NCI-H2029 treated with DMSO at 0.1 percent for 48 hours (cell line): ENCODE measurements around the gene SMIM26.
A peak's percentile ranks its signal among the peaks of the same experiment; 100 is the strongest.

Experiments used
- DNase-seq: peaks from one replicate; lab custom pipeline; 2025; lab: John Stamatoyannopoulos, UW

SMIM26 gene

DNA sequence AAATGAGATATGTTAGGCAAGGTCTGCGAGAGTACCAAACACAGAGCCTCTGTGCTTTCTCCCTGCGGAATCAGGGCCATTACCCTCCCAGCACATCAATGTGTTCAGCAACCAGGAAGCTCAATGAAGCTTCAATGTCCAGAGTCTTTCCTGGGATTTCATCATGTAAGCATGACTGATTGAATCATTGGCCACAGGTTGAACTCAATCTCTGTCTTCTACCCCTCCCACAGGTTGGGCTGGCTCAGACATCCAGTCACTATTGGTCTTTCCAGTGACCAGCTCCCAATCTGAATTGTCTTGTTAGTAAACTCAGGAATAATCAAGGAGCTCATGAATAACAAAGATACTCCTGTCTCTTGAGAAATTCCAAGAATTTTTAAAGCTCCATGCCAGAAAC is 17.9 kb downstream of the SMIM26 start:
- DNase-seq: no peak

DNA sequence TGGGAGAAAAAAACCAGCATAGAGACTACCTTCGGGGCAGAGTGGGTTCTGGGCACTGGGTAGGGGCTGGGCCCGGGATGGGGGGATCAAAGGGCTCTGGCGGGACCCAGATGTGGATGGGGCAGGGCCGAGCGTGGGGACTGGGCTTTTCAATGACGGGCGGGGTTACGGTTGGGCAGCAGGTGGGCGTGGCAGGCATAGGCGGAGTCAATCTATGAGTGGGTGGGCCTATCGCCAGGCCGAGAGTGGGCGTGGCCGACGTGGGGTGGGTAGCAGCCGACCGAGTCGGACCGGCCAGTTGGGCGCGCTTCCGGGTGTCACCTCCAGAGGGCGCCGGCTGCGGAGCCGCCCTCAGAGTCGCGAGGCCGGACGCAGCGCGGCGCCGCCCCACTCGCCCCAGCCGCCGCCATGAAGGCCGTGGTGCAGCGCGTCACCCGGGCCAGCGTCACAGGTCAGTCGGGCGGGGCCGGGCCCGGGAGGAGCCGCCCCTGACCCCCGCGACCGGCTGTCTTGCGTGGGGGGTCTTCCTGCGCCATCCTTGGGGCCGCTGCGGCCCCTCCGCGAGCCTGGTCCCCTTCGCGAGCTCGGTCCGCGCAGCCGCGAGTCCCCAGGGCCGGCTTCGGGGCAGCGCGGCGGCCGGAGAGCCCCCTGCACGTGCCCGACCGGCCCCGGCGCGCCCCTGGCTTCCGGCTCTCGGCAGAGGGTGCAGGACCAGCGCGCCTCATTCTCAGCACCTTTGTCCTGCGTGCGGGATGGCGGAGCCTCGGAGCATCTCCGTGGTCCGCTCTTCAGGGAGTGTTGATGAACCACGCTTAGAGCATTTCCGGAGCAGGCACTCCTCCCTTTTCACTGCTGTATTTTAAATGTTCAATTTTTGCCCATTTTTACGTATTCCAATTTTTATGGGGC is 20.7 kb downstream of the SMIM26 start, which contains the start of gene DTD1:
DTD1 (plus strand) TSS at position 390 of the 909 bp plus-strand sequence; CDS start at position 409, 19 bp downstream.
- DNase-seq: peak; percentile 49

DNA sequence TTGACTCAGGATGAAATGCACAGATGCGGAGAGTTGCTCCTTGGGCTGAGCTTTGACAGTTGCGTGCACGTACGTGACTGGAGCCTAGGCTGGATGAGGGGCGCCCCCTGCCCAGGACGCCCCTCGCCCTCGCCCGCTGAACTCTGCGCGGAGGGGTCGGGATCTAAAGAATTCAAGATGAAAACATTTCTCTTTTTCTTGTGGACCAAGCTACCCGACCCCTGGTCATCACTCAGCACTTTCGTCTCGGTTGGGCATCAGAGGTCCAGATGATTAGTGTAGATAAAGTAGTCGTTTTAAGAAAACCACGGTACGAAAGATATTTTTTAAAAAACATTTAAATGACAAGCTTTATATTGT is 21.3 kb downstream of the SMIM26 start:
- no peak for DNase-seq

DNA sequence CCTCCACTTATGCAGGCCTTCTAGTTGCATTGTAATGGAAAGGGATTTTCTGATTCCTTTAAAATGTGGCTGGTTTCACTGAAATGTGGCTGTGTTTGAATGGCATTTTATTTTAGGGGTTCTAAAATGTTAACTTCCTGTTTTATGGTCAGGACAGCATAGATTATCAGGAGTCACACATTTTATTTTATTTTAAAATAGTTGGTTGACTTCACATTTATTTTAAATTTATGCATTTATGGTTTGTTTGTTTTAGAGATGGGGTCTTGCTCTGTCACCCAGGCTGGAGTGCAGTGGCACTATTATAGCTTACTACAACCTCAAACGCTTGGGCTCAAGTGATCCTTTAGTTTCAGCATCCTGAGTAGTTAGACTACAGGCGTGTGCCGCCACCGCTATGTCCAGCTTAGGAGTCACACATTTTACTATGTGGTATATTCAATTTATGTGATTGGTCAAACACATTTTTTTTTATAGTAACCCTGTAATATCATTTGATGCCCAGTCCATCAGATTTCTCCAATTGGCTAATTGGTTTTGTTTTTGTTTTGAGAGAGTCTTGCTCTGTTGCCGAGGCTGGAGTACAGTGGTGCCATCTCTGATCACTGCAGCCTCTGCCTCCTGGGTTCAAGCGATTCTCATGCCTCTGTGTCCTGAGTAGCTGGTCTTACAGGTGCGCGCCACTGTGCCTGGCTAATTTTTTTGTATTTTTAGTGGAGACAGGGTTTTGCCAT is 22.9 kb downstream of the SMIM26 start:
- no peak for DNase-seq

DNA sequence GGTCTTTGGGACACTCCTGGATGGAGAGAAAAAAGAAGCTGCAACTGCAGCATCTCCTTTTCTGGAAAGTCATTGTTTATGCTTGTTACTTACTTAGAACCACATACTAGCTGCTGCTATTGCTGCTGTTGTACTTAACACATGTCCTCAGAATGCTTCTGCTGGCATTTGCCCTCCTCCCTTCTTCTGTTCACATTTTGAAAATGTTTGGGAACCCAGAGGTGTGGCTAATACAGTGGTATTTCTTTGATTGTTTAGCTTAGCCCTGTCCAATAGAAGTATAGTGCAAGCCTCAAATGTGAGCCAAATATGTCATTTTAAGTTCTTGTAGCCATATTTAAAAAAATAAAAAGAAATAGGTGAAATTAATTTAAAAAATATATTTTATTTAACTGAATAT is 29.0 kb downstream of the SMIM26 start:
- DNase-seq: no peak

DNA sequence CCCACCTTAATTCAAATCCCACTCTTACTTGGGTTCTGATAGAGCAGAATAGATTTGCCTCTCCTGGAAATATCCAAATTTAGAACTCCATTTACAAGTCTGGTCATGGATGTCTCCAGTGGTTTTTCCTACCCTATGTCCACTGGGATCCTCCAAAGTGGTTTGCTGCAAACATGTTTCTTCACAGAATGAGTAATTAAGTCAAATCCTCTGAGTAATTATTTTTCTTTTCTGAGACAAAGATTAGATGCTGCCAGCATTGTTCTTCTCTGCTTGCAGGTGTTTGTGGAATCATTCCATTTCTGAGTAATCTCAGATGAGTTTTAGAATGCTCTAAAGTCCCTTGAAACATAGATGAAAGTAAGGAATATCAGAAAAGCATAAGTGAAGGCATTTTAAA is 42.5 kb downstream of the SMIM26 start:
- DNase-seq: no peak

DNA sequence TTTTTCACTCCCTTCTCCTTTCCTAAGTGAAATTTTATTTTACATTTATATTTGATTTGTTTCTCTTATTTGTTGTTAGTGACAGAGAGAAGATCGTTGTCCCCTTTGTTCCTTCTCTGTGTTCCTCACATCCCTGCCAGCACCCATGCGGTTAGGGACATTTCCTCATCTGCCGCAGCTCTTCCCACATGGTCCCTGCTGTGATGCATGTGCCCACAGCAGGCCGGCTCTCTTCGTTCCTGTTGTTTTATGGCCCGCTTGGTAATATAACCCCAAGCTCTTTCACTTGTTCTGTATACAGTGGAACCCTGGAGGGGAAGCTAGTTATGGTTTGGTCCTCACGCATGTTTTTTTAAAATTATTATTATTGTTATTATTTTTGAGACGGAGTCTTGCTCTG is 44.3 kb downstream of the SMIM26 start:
- DNase-seq: no peak

DNA sequence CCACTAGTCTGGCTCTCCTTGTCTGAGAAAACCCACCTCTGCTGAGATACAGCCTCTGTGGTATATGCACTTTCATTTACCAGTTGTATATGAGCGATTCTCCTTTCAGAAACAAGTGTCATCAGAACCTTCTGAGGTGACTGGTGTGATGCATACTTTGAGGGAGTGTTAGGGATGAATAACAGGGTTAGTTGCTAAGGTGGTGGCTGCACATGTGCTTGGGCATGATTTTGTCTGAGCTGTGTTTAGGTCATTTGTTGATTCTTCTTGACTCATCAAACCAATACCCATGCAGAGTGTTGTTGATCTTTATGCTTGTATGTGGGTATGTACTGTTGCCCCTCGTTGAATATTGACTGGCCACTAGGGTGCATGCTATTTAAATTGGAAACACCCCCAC is 46.3 kb downstream of the SMIM26 start:
- no peak for DNase-seq

DNA sequence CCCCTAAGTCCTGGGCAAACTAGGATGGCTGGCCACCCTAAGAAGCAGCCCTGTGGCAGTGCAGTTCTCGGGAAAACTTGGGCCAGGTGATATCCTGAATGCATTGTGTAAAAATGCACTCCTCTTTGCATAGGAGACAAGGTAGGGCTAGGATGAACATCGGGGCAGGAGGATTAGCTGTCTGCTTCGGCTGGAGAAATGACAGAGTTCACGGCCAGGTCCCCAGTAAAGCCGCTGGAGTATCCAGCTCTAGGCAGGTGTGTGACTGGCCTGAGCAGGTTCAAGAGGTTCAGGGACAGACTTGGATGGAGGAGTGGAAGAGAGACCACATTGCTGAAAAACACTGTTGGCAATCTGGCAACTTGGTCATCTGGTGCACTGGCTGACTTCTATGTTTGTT is 47.0 kb downstream of the SMIM26 start:
- no peak for DNase-seq

DNA sequence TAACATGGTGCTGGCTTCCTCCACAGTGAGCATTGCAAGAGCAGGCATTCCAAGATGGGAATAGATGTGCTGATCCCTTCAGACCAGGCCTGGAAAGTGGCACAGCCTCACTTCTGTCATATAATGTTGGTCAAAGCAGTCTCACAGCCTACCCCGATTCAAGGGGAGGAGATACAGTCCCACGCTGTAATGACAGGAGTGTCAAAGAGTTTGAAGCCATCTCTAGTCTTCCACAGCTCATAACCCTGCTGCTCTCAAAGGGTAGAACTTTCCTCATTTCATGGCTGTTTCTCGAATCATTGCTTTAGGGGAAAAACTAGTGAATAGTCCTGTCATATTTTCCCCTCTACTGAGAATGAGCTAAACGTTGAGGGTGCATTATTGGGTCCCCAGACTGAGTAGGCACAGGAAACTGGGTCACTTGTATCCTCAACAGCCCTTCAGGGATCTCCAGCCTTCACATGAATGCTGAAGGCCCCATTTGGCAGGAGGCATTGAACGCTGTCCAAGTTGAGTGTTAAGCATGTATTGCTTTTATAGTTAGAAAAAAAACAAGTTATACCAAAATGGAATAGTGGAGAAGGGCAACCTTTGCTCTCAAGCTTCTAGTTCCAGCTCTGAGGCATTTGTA is 47.9 kb downstream of the SMIM26 start:
- no peak for DNase-seq
